Stimulated activated CD8-positive, alpha-beta memory T cell treated with anti-CD3 and anti-CD28 coated beads, Interleukin-7, amount 100 ng/mL, for 1 hour (primary cell): Measurements from ENCODE around the gene SALL4.
"Not testable (repeated sequence)": the region's sequence is repeated elsewhere in the genome, so short reads cannot be mapped to it uniquely, and the experiment has no call there.

Experiments
- DNase-seq, 2 donors: peaks; one replicate each; pipeline ENCODE4 v3.0.0-alpha.2; 2020; ENCODE audit warnings: low read depth in 2 of 2

The SALL4 gene

GRCh38 chr20:51738261-51738660, 64.1 kb downstream of the SALL4 start:
- DNase-seq, result not testable (repeated sequence)

GRCh38 chr20:51736947-51737346, 65.4 kb downstream of the SALL4 start:
- no peak for DNase-seq

GRCh38 chr20:51735728-51736600, 66.4 kb downstream of the SALL4 start:
- no peak for DNase-seq

GRCh38 chr20:51734876-51735720, 67.2 kb downstream of the SALL4 start:
- no peak for DNase-seq

- DNase-seq, result no peak
These were observed 69.3 kb downstream of the SALL4 start for GRCh38 chr20:51733070-51733469.
